ENCODE data around the gene ATG5.

GRCh38 chr6:106290954-106291353 is 34.6 kb downstream of the ATG5 start:
- no peak for TF ChIP-seq POLR2A (IDR thresholded peaks at IDR 0.05; ENCODE audit: low read length)
- no peak for TF ChIP-seq GATA1 (IDR thresholded peaks at IDR 0.05; ENCODE audit: low read depth, low read length)
